SK-N-SH (cell line): ENCODE measurements around the gene FKRP. TPM values are rescaled to one million over a fixed set of nuclear protein-coding genes. Genes with fewer than 3 reads are reported as not detected.
"Not testable (repeated sequence)": the region's sequence is repeated elsewhere in the genome, so short reads cannot be mapped to it uniquely, and the experiment has no call there.

Experiments
- CTCF ChIA-PET: fragments of 300-600, 350-600 bp; formaldehyde crosslinking; extraction: SDS; loops from one replicate; lab custom pipeline; 2021; lab: Yijun Ruan, JAX
- POLR2A ChIA-PET: fragments of 350-600 bp; sonication (Branson Sonifier 250); formaldehyde crosslinking; extraction: SDS; loops from one replicate; lab custom pipeline; 2020; ENCODE audit warnings: antibody characterized with exemption, inconsistent platforms; lab: Yijun Ruan, JAX
- DNase-seq: peaks from one replicate; pipeline ENCODE4 v3.0.0; 2012
- H2AFZ ChIP-seq: fragments of 200-600 bp; sonication (generic); 2 replicates; pipeline ENCODE4 v1.8.1; 2016; ENCODE audit warnings: antibody characterized with exemption, mild to moderate bottlenecking, low read depth
- H3F3A ChIP-seq: fragments of 200-600 bp; sonication (generic); replicated peaks from 2 replicates; pipeline ENCODE3; 2016; ENCODE audit warnings: antibody characterized with exemption, mild to moderate bottlenecking; ENCODE audit not compliant: insufficient read depth
- H3K27ac ChIP-seq, 2 experiments: fragments of 200-500 bp in 1 of 2; fragments of 200-600 bp in 1 of 2; sonication (Bioruptor generic) in 1 of 2; sonication (generic), shearing (Covaris generic) in 1 of 2; 2 replicates each; pipeline versions ENCODE4 v1.5.1 to v1.6.1; 2014 to 2016; ENCODE audit warnings: low read depth in 2 of 2, inconsistent platforms in 1 of 2, low read length in 1 of 2, mild to moderate bottlenecking in 1 of 2, mixed read lengths in 1 of 2
- H3K27me3 ChIP-seq: fragments of 200-600 bp; sonication (generic), shearing (Covaris generic); 2 replicates; pipeline ENCODE4 v1.6.1; 2016; ENCODE audit warnings: mixed run types; ENCODE audit not compliant: insufficient read depth
- H3K36me3 ChIP-seq, 2 experiments: fragments of 200-500 bp in 1 of 2; fragments of 200-600 bp in 1 of 2; sonication (Bioruptor generic) in 1 of 2; sonication (generic) in 1 of 2; replicated peaks in 1 of 2; 2 replicates each; pipeline versions ENCODE3 to v1.5.1; 2014 to 2016; ENCODE audit warnings: low read length in 1 of 2, mild to moderate bottlenecking in 1 of 2; ENCODE audit not compliant: insufficient read depth in 2 of 2, control insufficient read depth in 1 of 2
- H3K4me1 ChIP-seq, 2 experiments: fragments of 200-500 bp in 1 of 2; fragments of 200-600 bp in 1 of 2; sonication (Bioruptor generic) in 1 of 2; sonication (generic), shearing (Covaris generic) in 1 of 2; 2 replicates each; pipeline versions ENCODE4 v1.5.1 to v1.6.1; 2014 to 2016; ENCODE audit warnings: low read depth in 1 of 2, low read length in 1 of 2, mixed run types in 1 of 2; ENCODE audit not compliant: insufficient read depth in 2 of 2, control insufficient read depth in 1 of 2
- H3K4me2 ChIP-seq: fragments of 200-600 bp; sonication (generic), shearing (Covaris generic); 2 replicates; pipeline ENCODE4 v1.6.1; 2017; ENCODE audit warnings: mixed run types
- H3K4me3 ChIP-seq, 2 experiments: fragments of 200-500 bp in 1 of 2; fragments of 200-600 bp in 1 of 2; sonication (Bioruptor generic) in 1 of 2; sonication (generic), shearing (Covaris generic) in 1 of 2; 2 replicates each; pipeline versions ENCODE4 v1.5.1 to v1.8.1; 2014 to 2016; ENCODE audit warnings: low read depth in 2 of 2, inconsistent platforms in 1 of 2, low read length in 1 of 2, mild to moderate bottlenecking in 1 of 2, mixed read lengths in 1 of 2, moderate library complexity in 1 of 2
- H3K79me2 ChIP-seq: fragments of 200-600 bp; sonication (generic); 2 replicates; pipeline ENCODE4 v1.8.1; 2017; ENCODE audit warnings: mild to moderate bottlenecking; ENCODE audit not compliant: insufficient read depth
- H3K9ac ChIP-seq: fragments of 200-600 bp; sonication (generic); 2 replicates; pipeline ENCODE4 v1.6.1; 2017; ENCODE audit warnings: mixed run types
- H3K9me2 ChIP-seq: fragments of 200-600 bp; sonication (generic); 2 replicates; pipeline ENCODE4 v1.6.1; 2017; ENCODE audit warnings: mixed run types
- H3K9me3 ChIP-seq: fragments of 200-600 bp; sonication (generic); 2 replicates; pipeline ENCODE4 v1.6.1; 2017; ENCODE audit warnings: mixed run types, mild to moderate bottlenecking, moderate library complexity
- H4K20me1 ChIP-seq: fragments of 200-600 bp; sonication (generic); 2 replicates; pipeline ENCODE4 v1.6.1; 2017; ENCODE audit warnings: mild to moderate bottlenecking, mixed run types; ENCODE audit not compliant: insufficient read depth
- RAD21 ChIP-seq: IDR thresholded peaks from 2 replicates; pipeline ENCODE4 v1.6.1; 2012; ENCODE audit warnings: mild to moderate bottlenecking, low read length
- SMC3 ChIP-seq: IDR thresholded peaks from 2 replicates; pipeline ENCODE4 v1.6.1; 2012; ENCODE audit warnings: low read depth, low read length, improper control_type of control experiment
- YY1 ChIP-seq: IDR thresholded peaks from 2 replicates; pipeline ENCODE4 v1.4.0; 2012; ENCODE audit warnings: low read depth, mild to moderate bottlenecking
- WGBS: methylation state at CpG from one replicate; pipeline ENCODE4 v1.1.6; 2017; ENCODE audit warnings: low lambda C conversion rate; 5-methylcytosine and 5-hydroxymethylcytosine counted together
- polyA plus RNA-seq, 3 experiments: library from polyadenylated mRNA; depleted of rRNA; stranded (reverse); fragments of >200 nt; gene quantifications; 2 replicates each; pipeline ENCODE4 v1.2.3, GENCODE V29; 2012
- TF ChIP-seq, protein P1 (sequence below): fragments of 200-600 bp; sonication (generic); IDR thresholded peaks from 2 replicates; pipeline ENCODE4 v1.6.1; 2017; ENCODE audit warnings: antibody characterized with exemption, mild to moderate bottlenecking, moderate library complexity
- TF ChIP-seq, protein P2 (sequence below): IDR thresholded peaks from 2 replicates; pipeline ENCODE4 v1.4.0; 2012; ENCODE audit warnings: low read depth, borderline replicate concordance

The FKRP gene
- polyA plus RNA-seq, 1 of the 3 experiments (the other 2 are of a cell fraction), result 37.3 TPM

DNA sequence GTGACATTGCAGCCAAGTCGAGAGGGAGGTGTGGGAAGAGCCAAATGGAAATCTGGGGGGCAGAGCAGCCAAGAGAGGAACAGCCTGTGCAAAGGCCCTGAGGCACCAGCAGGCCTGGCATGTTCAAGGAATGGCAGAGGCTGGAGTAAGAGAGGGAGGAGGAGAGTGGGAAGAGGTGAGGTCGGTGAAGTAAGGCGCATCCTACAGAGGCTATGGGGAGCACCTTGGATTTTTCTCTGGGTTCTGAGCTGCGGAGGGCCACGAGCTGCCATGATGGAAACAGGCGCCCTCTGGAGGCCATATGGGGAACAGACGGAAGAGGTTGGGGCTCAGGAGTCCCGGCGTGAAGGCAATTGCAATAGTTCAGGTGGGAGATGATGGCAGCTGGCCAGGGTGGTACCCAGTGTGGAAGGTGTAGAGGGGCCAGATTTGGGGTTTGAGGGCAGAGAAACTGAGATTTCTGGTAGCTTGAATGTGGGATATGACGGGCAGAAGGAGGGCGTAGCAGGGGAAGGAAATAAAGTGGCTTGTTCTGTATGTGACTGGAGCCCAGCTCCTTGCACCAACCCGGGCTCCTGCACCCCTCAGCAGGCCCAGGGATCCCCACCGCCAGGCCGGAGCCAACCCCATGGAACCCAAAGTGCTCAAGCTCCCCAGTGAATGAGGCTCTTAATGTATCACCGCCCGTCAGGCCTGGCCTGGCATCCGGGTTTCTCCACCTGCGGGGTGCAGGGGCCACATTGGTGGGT, 20.9 kb downstream of the FKRP start:
- Histone ChIP-seq H3K4me1 (no peaks in the 10 kb centered on the region), H3K27ac (no peak overlapping the region), H3K36me3 (no peaks in the 10 kb centered on the region), H3K4me2 (no peak overlapping the region), H3K9me3 (no peaks in the 10 kb centered on the region), H3K9ac (no peak overlapping the region), H3K79me2 (no peaks in the 10 kb centered on the region), H2AFZ (no peak overlapping the region), H3K4me3 (no peak overlapping the region), H3K9me2 (no peaks in the 10 kb centered on the region), H4K20me1 (no peaks in the 10 kb centered on the region), H3K27me3 (no peaks in the 10 kb centered on the region), H3F3A (peaks cover 5% of the 10 kb centered on the region)
- DNase-seq, result peak; percentile 74
- TF ChIP-seq, protein P1, sequence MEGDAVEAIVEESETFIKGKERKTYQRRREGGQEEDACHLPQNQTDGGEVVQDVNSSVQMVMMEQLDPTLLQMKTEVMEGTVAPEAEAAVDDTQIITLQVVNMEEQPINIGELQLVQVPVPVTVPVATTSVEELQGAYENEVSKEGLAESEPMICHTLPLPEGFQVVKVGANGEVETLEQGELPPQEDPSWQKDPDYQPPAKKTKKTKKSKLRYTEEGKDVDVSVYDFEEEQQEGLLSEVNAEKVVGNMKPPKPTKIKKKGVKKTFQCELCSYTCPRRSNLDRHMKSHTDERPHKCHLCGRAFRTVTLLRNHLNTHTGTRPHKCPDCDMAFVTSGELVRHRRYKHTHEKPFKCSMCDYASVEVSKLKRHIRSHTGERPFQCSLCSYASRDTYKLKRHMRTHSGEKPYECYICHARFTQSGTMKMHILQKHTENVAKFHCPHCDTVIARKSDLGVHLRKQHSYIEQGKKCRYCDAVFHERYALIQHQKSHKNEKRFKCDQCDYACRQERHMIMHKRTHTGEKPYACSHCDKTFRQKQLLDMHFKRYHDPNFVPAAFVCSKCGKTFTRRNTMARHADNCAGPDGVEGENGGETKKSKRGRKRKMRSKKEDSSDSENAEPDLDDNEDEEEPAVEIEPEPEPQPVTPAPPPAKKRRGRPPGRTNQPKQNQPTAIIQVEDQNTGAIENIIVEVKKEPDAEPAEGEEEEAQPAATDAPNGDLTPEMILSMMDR, result peak; percentile 76
- TF ChIP-seq, protein P2, sequence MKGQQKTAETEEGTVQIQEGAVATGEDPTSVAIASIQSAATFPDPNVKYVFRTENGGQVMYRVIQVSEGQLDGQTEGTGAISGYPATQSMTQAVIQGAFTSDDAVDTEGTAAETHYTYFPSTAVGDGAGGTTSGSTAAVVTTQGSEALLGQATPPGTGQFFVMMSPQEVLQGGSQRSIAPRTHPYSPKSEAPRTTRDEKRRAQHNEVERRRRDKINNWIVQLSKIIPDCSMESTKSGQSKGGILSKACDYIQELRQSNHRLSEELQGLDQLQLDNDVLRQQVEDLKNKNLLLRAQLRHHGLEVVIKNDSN, result no peak
- TF ChIP-seq RAD21 (peak; percentile 33), SMC3 (0 out of 2 replicates have a peak, but pooled peaks have one; percentile 25), YY1 (peak; percentile 75; the same call in 1 of the 2 replicates)
- ChIA-PET POLR2A (no interaction called here), CTCF (interaction anchor here (0.9 to 2.7 kb wide), 24 partner anchors 9 to 229 kb away, joined by 3 to 27 read pairs (median 4); no protein-coding TSS in a partner anchor)
- WGBS, result 56% methylated on average over 17 of the region's 18 CpGs

DNA sequence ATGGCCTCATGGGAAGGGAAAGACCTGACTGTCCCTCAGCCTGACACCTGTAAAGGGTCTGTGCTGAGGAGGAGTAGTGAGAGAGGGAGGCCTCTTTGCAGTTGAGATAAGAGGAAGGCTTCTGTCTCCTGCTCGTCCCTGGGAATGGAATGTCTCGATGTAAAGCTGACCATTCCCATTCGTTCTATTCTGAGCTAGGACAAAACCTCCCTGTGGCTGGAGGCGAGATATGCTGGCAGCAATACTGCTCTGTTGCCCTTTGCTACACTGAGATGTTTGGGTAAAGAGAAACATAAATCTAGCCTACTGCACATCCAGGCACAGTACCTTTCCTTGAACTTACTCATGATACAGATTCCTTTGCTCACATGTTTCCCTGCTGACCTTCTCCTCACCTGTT, 22.9 kb downstream of the FKRP start:
- WGBS, result 61% methylated on average over 4 of the region's 4 CpGs
- H3K36me3 ChIP-seq, H3K4me1 ChIP-seq, H3K9ac ChIP-seq, H3K79me2 ChIP-seq, H3K4me2 ChIP-seq, DNase-seq, POLR2A ChIA-PET, H3K27ac ChIP-seq, H2AFZ ChIP-seq, H3K4me3 ChIP-seq, H3K27me3 ChIP-seq, H3K9me3 ChIP-seq, H3K9me2 ChIP-seq, H3F3A ChIP-seq, H4K20me1 ChIP-seq: not testable (repeated sequence)
- CTCF ChIA-PET, result interaction anchor here (2.7 kb wide), 2 partner anchors 11 to 14 kb away, joined by 19 to 27 read pairs; no protein-coding TSS in a partner anchor
